K562 (cell line): ENCODE data around the gene THG1L. TPM values are rescaled to one million over a fixed set of nuclear protein-coding genes. Genes with fewer than 3 reads are reported as not detected.

Experiments used
- ATAC-seq: fragments of 200-7000 bp; cut with Tn5 transposase; 3 replicates; pipeline ENCODE4 v1.9.1; 2020; ENCODE audit warnings: moderate library complexity
- BruUV-seq: library from RNA; stranded (reverse); fragments of 400-500 nt; replicated peaks from 2 replicates; lab custom pipeline; 2021; lab: Mats Ljungman, UMichigan
- CTCF ChIA-PET: fragments of 300-600 bp; formaldehyde crosslinking; extraction: SDS; loops from one replicate; lab custom pipeline; 2021; ENCODE audit warnings: low intra/inter-chr PET ratio; lab: Yijun Ruan, JAX
- POLR2A ChIA-PET: fragments of 300-600, 350-650 bp; sonication (Branson Sonifier 250); formaldehyde crosslinking; extraction: SDS; loops from one replicate; lab custom pipeline; 2021; ENCODE audit warnings: antibody characterized with exemption, inconsistent platforms; lab: Yijun Ruan, JAX
- DNase-seq, 4 experiments: peaks; one replicate each; pipeline versions ENCODE4 v3.0.0 to v3.0.0-alpha.2; 2011 to 2018; ENCODE audit warnings: low spot score in 3 of 4, mixed read lengths in 3 of 4; ENCODE audit errors: extremely low read depth in 1 of 4
- FAIRE-seq: peaks from 2 replicates; lab custom pipeline; 2011; peaks lifted over from hg19 to GRCh38; lab: Jason Lieb, UNC
- H2AFZ ChIP-seq: 2 replicates; pipeline ENCODE4 v1.6.0; 2011; ENCODE audit warnings: low read depth, low read length, control low read depth, inconsistent platforms
- H3K27ac ChIP-seq: fragments of 200-600 bp; 3 replicates; pipeline ENCODE4 v1.8.0; 2011; ENCODE audit warnings: low read depth, mild to moderate bottlenecking, control low read depth, inconsistent platforms, low read length, moderate library complexity, mixed read lengths; ENCODE audit errors: extremely low read depth
- H3K27me3 ChIP-seq, 2 experiments: fragments of 300-600 bp in 1 of 2; 2 replicates in 1 of 2; 3 replicates in 1 of 2; pipeline versions ENCODE4 v1.6.0 to v1.8.0; 2011; ENCODE audit warnings: inconsistent platforms in 2 of 2, low read length in 2 of 2, mild to moderate bottlenecking in 1 of 2, mixed read lengths in 1 of 2, moderate library complexity in 1 of 2; ENCODE audit not compliant: control insufficient read depth in 2 of 2, insufficient read depth in 2 of 2
- H3K36me3 ChIP-seq: fragments of 300-600 bp; 3 replicates; pipeline ENCODE4 v1.8.0; 2011; ENCODE audit warnings: mild to moderate bottlenecking, low read length, inconsistent platforms; ENCODE audit not compliant: control insufficient read depth, insufficient read depth
- H3K4me1 ChIP-seq, 2 experiments: fragments of 200-600 bp in 1 of 2; replicated peaks in 1 of 2; 2 replicates in 1 of 2; 3 replicates in 1 of 2; pipeline versions ENCODE4 v1.5.1 to v1.8.0; 2011; ENCODE audit warnings: inconsistent platforms in 2 of 2, low read length in 2 of 2, mild to moderate bottlenecking in 1 of 2, mixed read lengths in 1 of 2, moderate library complexity in 1 of 2; ENCODE audit not compliant: control insufficient read depth in 2 of 2, insufficient read depth in 2 of 2
- H3K4me2 ChIP-seq: 2 replicates; pipeline ENCODE4 v1.6.1; 2011; ENCODE audit warnings: low read length, control low read depth, inconsistent platforms, mixed read lengths; ENCODE audit not compliant: insufficient read depth
- H3K4me3 ChIP-seq: fragments of 200-600 bp; sonication (generic), shearing (Covaris generic); 2 replicates; pipeline ENCODE4 v1.5.1; 2016; ENCODE audit warnings: control low read depth, inconsistent platforms
- H3K79me2 ChIP-seq: fragments of 200-600 bp; 3 replicates; pipeline ENCODE4 v1.8.0; 2011; ENCODE audit warnings: low read length, inconsistent platforms; ENCODE audit not compliant: control insufficient read depth, insufficient read depth
- H3K9ac ChIP-seq, 2 experiments: 2 replicates each; pipeline versions ENCODE4 v1.6.0 to v1.6.1; 2011; ENCODE audit warnings: low read depth in 2 of 2, low read length in 2 of 2, control low read depth in 1 of 2, inconsistent platforms in 1 of 2, mild to moderate bottlenecking in 1 of 2, mixed read lengths in 1 of 2; ENCODE audit not compliant: insufficient read depth in 1 of 2
- H3K9me1 ChIP-seq: one replicate; pipeline ENCODE4 v1.6.0; 2011; ENCODE audit warnings: inconsistent platforms, mild to moderate bottlenecking, low read length, moderate library complexity; ENCODE audit not compliant: control insufficient read depth, insufficient read depth
- H3K9me3 ChIP-seq: replicated peaks from 2 replicates; pipeline ENCODE4 v1.5.1; 2011; ENCODE audit warnings: low read depth, low read length, inconsistent platforms; ENCODE audit not compliant: control insufficient read depth, insufficient read depth
- H4K20me1 ChIP-seq: replicated peaks from 2 replicates; pipeline ENCODE4 v1.6.1; 2011; ENCODE audit warnings: low read length, inconsistent platforms, mixed read lengths; ENCODE audit not compliant: control insufficient read depth, insufficient read depth
- FOXP1 ChIP-seq: sonication (generic); formaldehyde crosslinking; IDR thresholded peaks from 2 replicates; pipeline ENCODE4 v1.8.0; 2022; ENCODE audit warnings: mild to moderate bottlenecking, missing genetic modification reagents
- KAT8 ChIP-seq: fragments of 450-650 bp; IDR thresholded peaks from 2 replicates; pipeline ENCODE4 v1.6.1; 2016; ENCODE audit warnings: low read depth, mild to moderate bottlenecking
- RAD21 ChIP-seq, 2 experiments: fragments of 250-450 bp in 1 of 2; fragments of 450-650 bp in 1 of 2; sonication (Bioruptor Pico) in 1 of 2; formaldehyde crosslinking in 1 of 2; IDR thresholded peaks in 1 of 2; conservative IDR thresholded peaks in 1 of 2; 2 replicates each; pipeline versions ENCODE4 v1.4.0 to v1.8.0; 2020 to 2022; ENCODE audit warnings: mild to moderate bottlenecking in 2 of 2, moderate library complexity in 1 of 2
- TAF1 ChIP-seq: IDR thresholded peaks from 2 replicates; pipeline ENCODE4 v1.6.1; 2011; ENCODE audit warnings: mild to moderate bottlenecking, low read length, moderate library complexity; ENCODE audit not compliant: insufficient read depth, control insufficient read depth, severe bottlenecking; ENCODE audit errors: extremely low read depth
- WHSC1 ChIP-seq: IDR thresholded peaks from one replicate; pipeline ENCODE4 v1.6.1; 2012; ENCODE audit warnings: low read length, control low read depth, inconsistent platforms
- WGBS: fragments of 100-300 bp; shearing (Covaris generic); methylation state at CpG from one replicate; pipeline ENCODE4 v1.1.6; 2016; ENCODE audit warnings: low coverage, mixed read lengths; ENCODE audit not compliant: insufficient coverage; ENCODE audit errors: missing lambda C conversion rate; 5-methylcytosine and 5-hydroxymethylcytosine counted together
- in situ Hi-C: fragments of 300-500 bp; cut with MboI; formaldehyde crosslinking; loops from 4 replicates; pipeline ENCODE4 v1.15.0; 2018; ENCODE audit warnings: inconsistent platforms, mixed read lengths
- intact Hi-C: fragments of 100-400 bp; cut with micrococcal nuclease; formaldehyde crosslinking; loops from 2 replicates; pipeline ENCODE4 v1.14.2; 2022
- polyA plus RNA-seq, 8 experiments: library from polyadenylated mRNA; depleted of rRNA in 4 of 8; stranded (reverse) in 5 of 8; unstranded in 3 of 8; fragments of >200 nt; fragmentation: Nextera tagmentation in 2 of 8; fragmentation: Illumina TruSeq in 1 of 8; extraction: Ambion mirVana in 2 of 8; extraction: Trizol in 1 of 8; gene quantifications; 2 replicates each; pipeline versions ENCODE4 v1.2.1 to v1.2.3, GENCODE V29; 2011 to 2014; ENCODE audit warnings: inconsistent platforms in 1 of 8, missing spikeins in 1 of 8
- total RNA-seq, 7 experiments: library from RNA; depleted of rRNA in 6 of 7; stranded (reverse); fragments of >200 nt in 6 of 7; fragmentation: Illumina TruSeq in 2 of 7; extraction: Trizol in 2 of 7; gene quantifications; 2 replicates each; pipeline versions ENCODE4 v1.2.1 to v1.2.3, GENCODE V29; 2011 to 2021; ENCODE audit warnings: low replicate concordance in 1 of 7
- TF ChIP-seq, protein P1 (sequence below): fragments of 450-650 bp; IDR thresholded peaks from 2 replicates; pipeline ENCODE4 v1.6.1; 2016; ENCODE audit warnings: missing biosample characterization, missing genetic modification characterization
- TF ChIP-seq, protein P2 (sequence below), 3 experiments: IDR thresholded peaks in 2 of 3; conservative IDR thresholded peaks in 1 of 3; 2 replicates each; pipeline ENCODE4 v1.5.1; 2011 to 2012; ENCODE audit warnings: low read length in 3 of 3, mild to moderate bottlenecking in 3 of 3, control low read depth in 2 of 3, improper control_type of control experiment in 1 of 3, inconsistent platforms in 1 of 3, low read depth in 1 of 3, mixed read lengths in 1 of 3, moderate library complexity in 1 of 3; ENCODE audit not compliant: insufficient read depth in 2 of 3
- TF ChIP-seq, protein P3 (sequence below): fragments of 250-450 bp; sonication (Bioruptor Pico); IDR thresholded peaks from 2 replicates; pipeline ENCODE4 v1.8.0; 2021; ENCODE audit warnings: mild to moderate bottlenecking, moderate library complexity

THG1L gene
- total and polyA plus RNA-seq, 9 of the 15 experiments (the other 6 are each of a cell fraction or from before 2014, with no cell fraction given) = 21.8 to 40.7 (median 28.0) TPM

DNA sequence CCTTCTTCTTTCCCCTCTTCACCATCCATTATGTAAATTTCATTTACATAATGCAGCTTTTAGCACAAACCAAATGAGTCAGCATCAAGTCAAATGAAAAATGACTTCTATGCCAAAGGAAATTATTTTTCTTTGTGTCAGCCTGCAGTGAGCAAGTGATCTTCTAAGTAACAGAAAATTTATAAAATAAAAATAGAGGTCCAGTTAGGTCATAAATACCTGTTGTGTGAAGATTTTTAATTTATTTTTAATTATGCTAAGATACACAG lies 16.7 kb upstream of the THG1L start:
- Histone ChIP-seq H2AFZ (no peak overlapping the region), H3K79me2 (no peaks in the 10 kb centered on the region), H3K9me1 (no peaks in the 10 kb centered on the region), H3K4me3 (no peak overlapping the region), H3K9ac (no peak overlapping the region), H3K36me3 (no peaks in the 10 kb centered on the region), H3K27me3 (no peaks in the 10 kb centered on the region), H4K20me1 (no peaks in the 10 kb centered on the region), H3K27ac (no peak overlapping the region), H3K4me1 (peaks cover 3 to 5% of the 10 kb centered on the region in 2 experiments; a peak in 2 of 5 replicates), H3K4me2 (no peak overlapping the region), H3K9me3 (no peaks in the 10 kb centered on the region)
- no TSS peak for BruUV-seq
- FAIRE-seq = no peak
- in situ Hi-C loops = no loop called here
- TF ChIP-seq, protein P1, sequence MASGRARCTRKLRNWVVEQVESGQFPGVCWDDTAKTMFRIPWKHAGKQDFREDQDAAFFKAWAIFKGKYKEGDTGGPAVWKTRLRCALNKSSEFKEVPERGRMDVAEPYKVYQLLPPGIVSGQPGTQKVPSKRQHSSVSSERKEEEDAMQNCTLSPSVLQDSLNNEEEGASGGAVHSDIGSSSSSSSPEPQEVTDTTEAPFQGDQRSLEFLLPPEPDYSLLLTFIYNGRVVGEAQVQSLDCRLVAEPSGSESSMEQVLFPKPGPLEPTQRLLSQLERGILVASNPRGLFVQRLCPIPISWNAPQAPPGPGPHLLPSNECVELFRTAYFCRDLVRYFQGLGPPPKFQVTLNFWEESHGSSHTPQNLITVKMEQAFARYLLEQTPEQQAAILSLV (tag) = no peak
- DNase-seq = no peak
- no peak for ATAC-seq
- CTCF ChIA-PET = no interaction called here
- intact Hi-C loops = no loop called here
- POLR2A ChIA-PET = no interaction called here

DNA sequence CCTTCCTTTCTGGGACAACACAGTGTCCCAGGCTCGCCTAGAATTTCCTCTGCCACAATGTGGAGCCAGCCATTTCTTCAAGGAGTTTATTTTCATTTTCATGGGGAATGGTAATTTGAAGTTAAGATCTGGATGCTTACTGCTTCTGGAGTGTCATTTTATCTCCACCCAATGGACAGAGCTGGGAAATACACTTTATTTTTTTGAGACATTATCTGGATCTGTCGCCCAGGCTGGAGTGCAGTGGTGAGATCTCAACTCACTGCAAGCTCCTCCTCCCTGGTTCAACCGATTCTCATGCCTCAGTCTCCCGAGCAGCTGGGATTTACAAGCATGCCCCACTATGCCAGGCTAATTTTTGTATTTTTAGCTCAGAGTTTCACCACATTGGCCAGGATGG lies 12.7 kb upstream of the THG1L start:
- 0 out of 2 replicates have a peak overlapping the region, but pooled peaks have one; percentile 28 for H2AFZ ChIP-seq
- intact Hi-C loops = loop anchor here (1.0 to 5.0 kb wide), 7 partner anchors 25 to 376 kb away; partner anchors contain the start of gene LSM11
- no peaks in the 10 kb centered on the region for H3K27me3 ChIP-seq
- no TSS peak for BruUV-seq
- H3K4me2 ChIP-seq = peak overlapping the region; percentile 27; the same call in 1 of the 2 replicates
- FAIRE-seq (peak; percentile 74), DNase-seq (peak; percentile 22 to 62 (median 42)), ATAC-seq (peak; percentile 96)
- no peaks in the 10 kb centered on the region for H3K79me2 ChIP-seq
- no peaks in the 10 kb centered on the region for H3K9me3 ChIP-seq
- no peaks in the 10 kb centered on the region for H3K36me3 ChIP-seq
- no peaks in the 10 kb centered on the region for H3K9me1 ChIP-seq
- H4K20me1 ChIP-seq = no peaks in the 10 kb centered on the region
- H3K27ac ChIP-seq = no peak overlapping the region
- no peak overlapping the region for H3K4me3 ChIP-seq
- 4% methylated on average over 4 of the region's 4 CpGs for WGBS
- in situ Hi-C loops = no loop called here
- ChIA-PET CTCF (interaction anchor here (0.7 to 1.0 kb wide), 6 partner anchors 242 to 390 kb away, joined by 3 to 6 read pairs (median 4); no protein-coding TSS in a partner anchor), POLR2A (interaction anchor here (0.9 to 1.4 kb wide), 3 partner anchors 10 to 13 kb away, joined by 3 to 7 read pairs (median 3); partner anchors contain the start of gene THG1L)
- H3K4me1 ChIP-seq = peaks cover 3 to 5% of the 10 kb centered on the region in 2 experiments; a peak in 2 of 5 replicates
- no peak overlapping the region for H3K9ac ChIP-seq
- no peak for TF ChIP-seq TAF1
- TF ChIP-seq, protein P2, sequence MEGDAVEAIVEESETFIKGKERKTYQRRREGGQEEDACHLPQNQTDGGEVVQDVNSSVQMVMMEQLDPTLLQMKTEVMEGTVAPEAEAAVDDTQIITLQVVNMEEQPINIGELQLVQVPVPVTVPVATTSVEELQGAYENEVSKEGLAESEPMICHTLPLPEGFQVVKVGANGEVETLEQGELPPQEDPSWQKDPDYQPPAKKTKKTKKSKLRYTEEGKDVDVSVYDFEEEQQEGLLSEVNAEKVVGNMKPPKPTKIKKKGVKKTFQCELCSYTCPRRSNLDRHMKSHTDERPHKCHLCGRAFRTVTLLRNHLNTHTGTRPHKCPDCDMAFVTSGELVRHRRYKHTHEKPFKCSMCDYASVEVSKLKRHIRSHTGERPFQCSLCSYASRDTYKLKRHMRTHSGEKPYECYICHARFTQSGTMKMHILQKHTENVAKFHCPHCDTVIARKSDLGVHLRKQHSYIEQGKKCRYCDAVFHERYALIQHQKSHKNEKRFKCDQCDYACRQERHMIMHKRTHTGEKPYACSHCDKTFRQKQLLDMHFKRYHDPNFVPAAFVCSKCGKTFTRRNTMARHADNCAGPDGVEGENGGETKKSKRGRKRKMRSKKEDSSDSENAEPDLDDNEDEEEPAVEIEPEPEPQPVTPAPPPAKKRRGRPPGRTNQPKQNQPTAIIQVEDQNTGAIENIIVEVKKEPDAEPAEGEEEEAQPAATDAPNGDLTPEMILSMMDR (IDR thresholded peaks at IDR 0.05 in 2 of 3, conservative IDR thresholded peaks at IDR 0.05 in 1 of 3; ENCODE audit: insufficient read depth in 2 of 3, low read depth in 1 of 3, low read length in 3 of 3) = peak; percentile 51 to 75 (median 54); a peak in 4 of 6 replicates
- TF ChIP-seq FOXP1 (CRISPR knock-in tag) = no peak
- TF ChIP-seq RAD21 (CRISPR knock-in tag; conservative IDR thresholded peaks at IDR 0.05 in 1 of 2, IDR thresholded peaks at IDR 0.05 in 1 of 2) = peak; percentile 76 to 83
- no peak for TF ChIP-seq WHSC1
- TF ChIP-seq KAT8 = no peak
- TF ChIP-seq, protein P3, sequence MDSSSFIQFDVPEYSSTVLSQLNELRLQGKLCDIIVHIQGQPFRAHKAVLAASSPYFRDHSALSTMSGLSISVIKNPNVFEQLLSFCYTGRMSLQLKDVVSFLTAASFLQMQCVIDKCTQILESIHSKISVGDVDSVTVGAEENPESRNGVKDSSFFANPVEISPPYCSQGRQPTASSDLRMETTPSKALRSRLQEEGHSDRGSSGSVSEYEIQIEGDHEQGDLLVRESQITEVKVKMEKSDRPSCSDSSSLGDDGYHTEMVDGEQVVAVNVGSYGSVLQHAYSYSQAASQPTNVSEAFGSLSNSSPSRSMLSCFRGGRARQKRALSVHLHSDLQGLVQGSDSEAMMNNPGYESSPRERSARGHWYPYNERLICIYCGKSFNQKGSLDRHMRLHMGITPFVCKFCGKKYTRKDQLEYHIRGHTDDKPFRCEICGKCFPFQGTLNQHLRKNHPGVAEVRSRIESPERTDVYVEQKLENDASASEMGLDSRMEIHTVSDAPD (CRISPR knock-in tag) = no peak
